IMR-90 (cell line): ENCODE measurements around the gene AQP1. TPM values are rescaled to one million over a fixed set of nuclear protein-coding genes. Genes with fewer than 3 reads are reported as not detected.

Experiments
- ATAC-seq: fragments of 200-7000 bp; cut with Tn5 transposase; 2 replicates; pipeline ENCODE4 v1.9.1; 2020; ENCODE audit warnings: low read depth, mild to moderate bottlenecking, moderate library complexity
- BruUV-seq: library from RNA; stranded (reverse); fragments of 400-500 nt; replicated peaks from 2 replicates; lab custom pipeline; 2021; lab: Mats Ljungman, UMichigan
- CTCF ChIA-PET: fragments of 300-600 bp; formaldehyde crosslinking; extraction: SDS; loops from one replicate; lab custom pipeline; 2021; ENCODE audit warnings: antibody characterized with exemption; lab: Yijun Ruan, JAX
- POLR2A ChIA-PET: fragments of 300-600 bp; sonication (Branson Sonifier 250); formaldehyde crosslinking; loops from one replicate; lab custom pipeline; 2022; ENCODE audit warnings: antibody characterized with exemption; ENCODE audit not compliant: unreplicated experiment; lab: Charles Lee
- DNase-seq: peaks from one replicate; pipeline ENCODE4 v3.0.0; 2013
- H2AFZ ChIP-seq: replicated peaks from 2 replicates; pipeline ENCODE3; 2013; ENCODE audit warnings: low read length, mild to moderate bottlenecking; ENCODE audit not compliant: poor library complexity
- H2AK5ac ChIP-seq: 2 replicates; pipeline ENCODE4 v1.6.1; 2013; ENCODE audit warnings: low read depth, low read length, inconsistent platforms
- H2AK9ac ChIP-seq: replicated peaks from 2 replicates; pipeline ENCODE3; 2013; ENCODE audit warnings: mild to moderate bottlenecking, low read depth, low read length, moderate library complexity; ENCODE audit not compliant: poor library complexity
- H2BK120ac ChIP-seq: 2 replicates; pipeline ENCODE4 v1.6.1; 2013; ENCODE audit warnings: low read depth, low read length, inconsistent platforms
- H2BK15ac ChIP-seq: 3 replicates; pipeline ENCODE4 v1.6.1; 2013; ENCODE audit warnings: low read depth, low read length, inconsistent platforms
- H2BK20ac ChIP-seq: 2 replicates; pipeline ENCODE4 v1.6.1; 2013; ENCODE audit warnings: low read depth, mild to moderate bottlenecking, inconsistent platforms, low read length, moderate library complexity
- H2BK5ac ChIP-seq: 2 replicates; pipeline ENCODE4 v1.6.1; 2013; ENCODE audit warnings: mild to moderate bottlenecking, low read depth, low read length, inconsistent platforms; ENCODE audit not compliant: poor library complexity, severe bottlenecking
- H3K14ac ChIP-seq: replicated peaks from 2 replicates; pipeline ENCODE4 v1.6.1; 2013; ENCODE audit warnings: low read depth, low read length, inconsistent platforms
- H3K18ac ChIP-seq: 2 replicates; pipeline ENCODE4 v1.6.1; 2013; ENCODE audit warnings: low read depth, low read length, control low read depth
- H3K23ac ChIP-seq: 2 replicates; pipeline ENCODE4 v1.6.1; 2013; ENCODE audit warnings: low read depth, low read length, inconsistent platforms
- H3K27ac ChIP-seq: 2 replicates; pipeline ENCODE4 v1.5.1; 2013; ENCODE audit warnings: mild to moderate bottlenecking, control low read depth, low read length; ENCODE audit not compliant: insufficient read depth
- H3K27me3 ChIP-seq: 2 replicates; pipeline ENCODE4 v1.6.1; 2013; ENCODE audit warnings: low read length; ENCODE audit not compliant: control insufficient read depth, insufficient read depth
- H3K36me3 ChIP-seq: 2 replicates; pipeline ENCODE4 v1.6.1; 2013; ENCODE audit warnings: low read length, mixed read lengths; ENCODE audit not compliant: control insufficient read depth, insufficient read depth
- H3K4ac ChIP-seq: 2 replicates; pipeline ENCODE4 v1.6.1; 2013; ENCODE audit warnings: low read depth, low read length, inconsistent platforms
- H3K4me1 ChIP-seq: 2 replicates; pipeline ENCODE4 v1.6.1; 2013; ENCODE audit warnings: low read length, mixed read lengths; ENCODE audit not compliant: control insufficient read depth, insufficient read depth
- H3K4me2 ChIP-seq: 2 replicates; pipeline ENCODE4 v1.6.1; 2013; ENCODE audit warnings: low read depth, mild to moderate bottlenecking, control low read depth, low read length, moderate library complexity
- H3K4me3 ChIP-seq: 2 replicates; pipeline ENCODE4 v1.5.1; 2013; ENCODE audit warnings: low read depth, mild to moderate bottlenecking, control low read depth, low read length, moderate library complexity; ENCODE audit not compliant: insufficient read depth
- H3K56ac ChIP-seq: 2 replicates; pipeline ENCODE4 v1.6.1; 2013; ENCODE audit warnings: low read length, inconsistent platforms; ENCODE audit not compliant: insufficient read depth; ENCODE audit errors: extremely low read depth
- H3K79me1 ChIP-seq, 2 experiments: 2 replicates each; pipeline ENCODE4 v1.6.1; 2013; ENCODE audit warnings: low read length in 2 of 2, inconsistent platforms in 1 of 2, low read depth in 1 of 2
- H3K9ac ChIP-seq: 2 replicates; pipeline ENCODE4 v1.6.1; 2013; ENCODE audit warnings: low read depth, low read length, control low read depth
- H3K9me1 ChIP-seq: 2 replicates; pipeline ENCODE4 v1.6.1; 2013; ENCODE audit warnings: low read length, inconsistent platforms; ENCODE audit not compliant: insufficient read depth
- H3K9me3 ChIP-seq: 2 replicates; pipeline ENCODE4 v1.6.1; 2013; ENCODE audit warnings: low read length; ENCODE audit not compliant: control insufficient read depth, insufficient read depth
- H4K20me1 ChIP-seq: 2 replicates; pipeline ENCODE4 v1.6.1; 2013; ENCODE audit warnings: low read length, inconsistent platforms; ENCODE audit not compliant: insufficient read depth
- H4K5ac ChIP-seq: 2 replicates; pipeline ENCODE4 v1.6.1; 2013; ENCODE audit warnings: mild to moderate bottlenecking, low read depth, low read length, control low read depth
- H4K8ac ChIP-seq, 2 experiments: 2 replicates each; pipeline ENCODE4 v1.6.1; 2013; ENCODE audit warnings: low read depth in 2 of 2, low read length in 2 of 2, control low read depth in 1 of 2, inconsistent platforms in 1 of 2
- H4K91ac ChIP-seq: 2 replicates; pipeline ENCODE4 v1.6.1; 2013; ENCODE audit warnings: low read depth, low read length, inconsistent platforms; ENCODE audit not compliant: insufficient read depth
- SMC3 ChIP-seq: fragments of 150-350 bp; IDR thresholded peaks from 2 replicates; pipeline ENCODE4 v1.6.1; 2016; ENCODE audit warnings: low read depth, mild to moderate bottlenecking, antibody characterized with exemption, low read length, moderate library complexity
- WGBS, 2 experiments: methylation state at CpG; one replicate each; pipeline versions ENCODE4 v1.1.5 to v1.1.7; 2013; ENCODE audit warnings: missing lambda C conversion rate in 2 of 2; ENCODE audit not compliant: insufficient read length in 1 of 2; ENCODE audit errors: extremely low coverage in 2 of 2; 5-methylcytosine and 5-hydroxymethylcytosine counted together
- dilution Hi-C: fragments of 300-500 bp; cut with HindIII; formaldehyde crosslinking; loops from one replicate; pipeline ENCODE4 v1.14.3; 2018; ENCODE audit warnings: low sequenced_read_pairs; ENCODE audit not compliant: unreplicated experiment
- in situ Hi-C: fragments of 300-500 bp; cut with MboI; formaldehyde crosslinking; loops from 3 replicates; pipeline ENCODE4 v1.14.3; 2019; ENCODE audit warnings: low sequenced_read_pairs, inconsistent platforms, mixed read lengths
- intact Hi-C: fragments of 100-400 bp; cut with micrococcal nuclease; formaldehyde crosslinking; loops from 2 replicates; pipeline ENCODE4 v1.10.0; 2022
- polyA plus RNA-seq, 3 experiments: library from polyadenylated mRNA; depleted of rRNA; stranded (reverse); fragments of >200 nt; gene quantifications; 2 replicates each; pipeline ENCODE4 v1.2.3, GENCODE V29; 2012; ENCODE audit warnings: low replicate concordance in 1 of 3
- total RNA-seq: library from RNA; depleted of rRNA; stranded (reverse); fragments of >200 nt; gene quantifications from 2 replicates; pipeline ENCODE4 v1.2.3, GENCODE V29; 2012

The AQP1 gene
- total and polyA plus RNA-seq, 2 of the 4 experiments (the other 2 are of a cell fraction): 0.18 to 0.39 TPM

DNA sequence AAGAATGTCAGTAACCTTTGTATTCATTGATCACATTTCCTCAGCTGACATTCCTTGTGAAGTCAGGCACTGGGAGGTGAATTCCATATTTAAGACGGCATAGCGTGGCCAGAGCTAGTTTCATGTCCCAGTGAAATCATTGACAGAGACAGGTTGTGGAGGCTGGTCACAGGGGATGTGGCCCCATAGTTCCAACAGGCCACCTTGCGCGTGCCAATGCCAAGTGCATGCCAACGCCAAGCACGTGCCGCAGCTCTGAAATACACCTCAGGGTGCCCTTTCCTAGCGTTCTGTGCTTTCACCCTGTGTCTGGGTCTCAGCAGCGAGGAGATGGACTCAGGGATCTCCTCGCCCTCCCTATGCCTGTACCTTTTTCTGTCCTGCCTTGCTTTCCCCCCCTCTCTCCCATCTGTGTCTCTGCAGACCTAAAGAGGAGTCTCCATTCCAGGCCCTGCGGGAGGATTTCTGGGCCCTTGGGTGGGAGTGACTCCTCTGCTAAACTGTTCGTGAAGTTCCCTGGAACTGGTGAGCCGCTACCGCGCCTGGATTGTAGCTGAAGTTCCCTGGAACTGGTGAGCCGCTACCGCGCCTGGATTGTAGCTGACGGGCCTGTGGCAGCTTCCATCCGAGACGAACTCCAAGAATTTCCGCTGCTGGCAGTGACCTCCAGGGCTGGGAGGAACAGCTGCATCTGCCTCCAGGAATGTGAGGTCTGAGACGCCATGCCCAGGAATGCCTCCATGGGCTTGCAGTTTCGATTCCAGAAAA is 19.7 kb downstream of the AQP1 start:
- no peak overlapping the region for H3K4me2 ChIP-seq
- no peak overlapping the region for H3K56ac ChIP-seq
- H4K91ac ChIP-seq: no peak overlapping the region
- peaks cover 6% of the 10 kb centered on the region for H3K9me3 ChIP-seq
- H3K23ac ChIP-seq: no peak overlapping the region
- H2AFZ ChIP-seq: peak overlapping the region; percentile 8
- no peak overlapping the region for H3K14ac ChIP-seq
- no peak overlapping the region for H2BK20ac ChIP-seq
- no peak overlapping the region for H2AK9ac ChIP-seq
- H4K5ac ChIP-seq: no peak overlapping the region
- no peaks in the 10 kb centered on the region for H3K36me3 ChIP-seq
- no peaks in the 10 kb centered on the region for H3K9me1 ChIP-seq
- no peak overlapping the region for H3K4ac ChIP-seq
- WGBS, 2 experiments: 81% methylated on average over 8 of the region's 24 CpGs; no CpG with 5 or more reads in 1 of the 2 experiments
- H2BK120ac ChIP-seq: no peak overlapping the region
- no peak overlapping the region for H2AK5ac ChIP-seq
- no peak overlapping the region for H4K8ac ChIP-seq
- ChIA-PET CTCF (no interaction called here), POLR2A (no interaction called here)
- intact Hi-C loops (no loop called here), dilution Hi-C loops (no loop called here), in situ Hi-C loops (no loop called here)
- no peak overlapping the region for H3K18ac ChIP-seq
- BruUV-seq: no TSS peak
- H3K9ac ChIP-seq: no peak overlapping the region
- ATAC-seq (peak; percentile 79), DNase-seq (no peak)
- no peak overlapping the region for H3K27ac ChIP-seq
- TF ChIP-seq SMC3: no peak
- no peak overlapping the region for H3K4me3 ChIP-seq
- no peaks in the 10 kb centered on the region for H3K79me1 ChIP-seq
- H3K4me1 ChIP-seq: no peaks in the 10 kb centered on the region
- H2BK5ac ChIP-seq: no peak overlapping the region
- H2BK15ac ChIP-seq: no peak overlapping the region
- H4K20me1 ChIP-seq: no peaks in the 10 kb centered on the region
- peaks cover 14% of the 10 kb centered on the region for H3K27me3 ChIP-seq
